Urinary bladder (tissue), 4 donors: ENCODE data around the gene NREP. TPM values are rescaled to one million over a fixed set of nuclear protein-coding genes. Genes with fewer than 3 reads are reported as not detected.
"Not testable (repeated sequence)": the region's sequence is repeated elsewhere in the genome, so short reads cannot be mapped to it uniquely, and the experiment has no call there.

Experiments used
- DNase-seq: peaks from one replicate; pipeline ENCODE4 v3.0.0-alpha.2; 2015; ENCODE audit errors: extremely low spot score
- H3K27ac ChIP-seq: one replicate; pipeline ENCODE4 v1.5.1; 2013; ENCODE audit warnings: low read depth, mild to moderate bottlenecking, moderate library complexity
- H3K36me3 ChIP-seq: one replicate; pipeline ENCODE4 v1.6.1; 2013; ENCODE audit warnings: mild to moderate bottlenecking, moderate library complexity; ENCODE audit not compliant: insufficient read depth
- H3K4me1 ChIP-seq: one replicate; pipeline ENCODE4 v1.6.1; 2013; ENCODE audit warnings: mild to moderate bottlenecking, moderate library complexity; ENCODE audit not compliant: insufficient read depth
- H3K4me3 ChIP-seq: one replicate; pipeline ENCODE4 v1.5.1; 2013; ENCODE audit warnings: low read depth, low read length
- WGBS: extraction: QIAGEN DNeasy Blood & Tissue Kit; methylation state at CpG from one replicate; pipeline ENCODE4 v1.1.7; 2013; 5-methylcytosine and 5-hydroxymethylcytosine counted together
- polyA plus RNA-seq: library from polyadenylated mRNA; stranded (reverse); fragments of 200-250 nt; gene quantifications from one replicate; pipeline ENCODE4 v1.2.3, GENCODE V29; 2013
- total RNA-seq: library from RNA; depleted of rRNA; stranded (reverse); fragments of >200 nt; gene quantifications from one replicate; pipeline ENCODE4 v1.2.3, GENCODE V29; 2014
- donor health status: healthy with polysubstance abuse.
- donor health status: healthy.

NREP gene
- total and polyA plus RNA-seq, 2 donors: 24.6 to 372 TPM

DNA sequence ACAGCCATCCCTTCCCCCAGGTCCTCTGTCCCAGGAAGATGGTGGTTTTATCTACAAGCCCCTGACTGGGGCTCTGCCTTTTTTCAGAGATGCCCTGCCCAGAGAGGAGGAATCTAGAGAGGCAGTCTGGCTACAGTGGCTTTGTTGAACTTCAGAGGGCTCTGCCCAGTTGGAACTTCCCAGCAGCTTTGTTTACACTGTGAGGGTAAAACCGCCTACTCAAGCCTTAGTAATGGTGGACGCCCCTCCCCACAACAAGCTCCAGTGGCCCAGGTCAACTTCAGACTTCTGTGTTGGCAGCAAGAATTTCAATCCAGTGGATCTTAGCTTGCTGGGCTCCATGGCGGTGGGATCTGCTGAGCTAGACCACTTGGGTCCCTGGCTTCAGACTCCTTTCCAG is 40.2 kb downstream of the NREP start:
- 91% methylated on average over 3 of the region's 3 CpGs for WGBS
- not testable (repeated sequence) for H3K36me3 ChIP-seq, H3K4me3 ChIP-seq, DNase-seq, H3K27ac ChIP-seq, H3K4me1 ChIP-seq

DNA sequence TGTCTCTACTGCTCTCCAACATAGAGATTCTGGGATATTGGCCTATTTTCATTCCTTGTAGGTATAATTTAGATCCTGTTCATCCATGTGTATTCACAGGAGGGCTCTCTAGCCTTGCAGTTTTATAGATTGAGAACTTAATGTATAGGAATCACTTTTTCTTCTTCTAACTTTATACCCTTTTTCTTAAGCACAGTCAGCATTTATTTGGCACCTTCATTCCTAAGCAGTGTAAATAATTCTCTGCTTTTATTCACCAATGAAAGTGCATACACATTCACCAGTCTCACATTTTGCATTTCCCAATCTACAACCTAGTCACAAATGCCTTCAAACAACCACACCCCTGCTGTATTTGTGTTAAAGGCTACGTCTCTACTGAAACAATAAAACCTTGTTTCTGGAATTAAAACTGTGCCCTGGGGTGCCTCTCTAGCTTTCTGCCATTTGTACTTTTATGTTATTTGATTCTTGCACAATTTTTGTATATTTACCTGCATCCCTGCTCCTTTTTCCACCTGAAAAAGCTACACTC is 49.3 kb downstream of the NREP start:
- no peak for DNase-seq
- Histone ChIP-seq H3K36me3 (no peaks in the 10 kb centered on the region), H3K4me1 (no peaks in the 10 kb centered on the region), H3K27ac (no peak overlapping the region), H3K4me3 (no peak overlapping the region)
- WGBS: 75% methylated on average over 1 of the region's 1 CpG

DNA sequence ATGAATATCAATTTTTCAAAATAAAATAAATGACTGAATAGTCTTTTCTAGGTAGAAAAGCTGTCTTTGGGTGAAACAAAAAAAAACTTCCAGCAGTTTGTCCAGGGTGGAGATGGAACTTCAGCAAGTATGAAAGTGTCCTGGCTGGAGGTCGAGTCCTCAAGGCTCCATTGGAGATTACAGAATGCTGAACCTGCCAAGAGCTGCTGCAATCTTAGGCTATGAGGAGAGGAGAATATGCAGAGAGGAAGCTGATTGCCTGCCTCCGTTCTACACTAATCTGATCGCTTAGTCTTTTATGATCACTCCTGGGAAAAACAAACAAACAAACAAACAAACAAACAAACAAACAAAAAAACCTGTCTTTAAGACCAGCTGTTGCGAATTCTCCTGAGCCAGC is 50.6 kb downstream of the NREP start:
- Histone ChIP-seq H3K36me3 (no peaks in the 10 kb centered on the region), H3K4me1 (no peaks in the 10 kb centered on the region), H3K4me3 (no peak overlapping the region), H3K27ac (no peak overlapping the region)
- DNase-seq: no peak
- 31% methylated on average over 4 of the region's 4 CpGs for WGBS

DNA sequence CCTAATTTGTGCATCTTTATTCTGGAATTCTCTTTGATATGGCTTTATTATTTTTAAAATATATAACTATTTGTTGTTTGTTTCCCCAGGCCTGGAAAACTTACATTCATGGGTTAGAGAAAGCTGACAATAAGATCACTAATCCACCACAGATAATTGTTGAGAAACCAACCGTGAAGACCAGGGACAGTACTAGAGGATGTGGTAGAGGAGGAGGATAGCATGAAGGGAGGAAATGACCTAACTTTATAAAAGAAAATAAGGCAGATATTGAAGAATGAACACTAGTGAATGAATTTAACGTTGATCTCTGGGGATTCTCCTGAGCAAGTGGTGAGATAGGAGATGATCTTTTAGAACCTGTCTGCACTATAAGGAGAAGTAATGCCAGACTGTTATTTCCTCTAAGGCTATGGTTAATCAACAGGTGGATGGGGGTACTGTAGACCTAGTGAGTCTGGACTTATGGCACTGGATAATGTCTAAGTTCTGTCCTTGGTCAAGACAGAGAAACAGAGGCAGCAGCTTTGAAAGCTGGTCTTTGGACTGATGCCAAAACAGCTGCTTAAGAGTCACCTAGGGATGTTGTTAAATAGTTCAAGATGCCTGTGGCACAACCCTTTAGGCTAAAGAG is 52.4 kb downstream of the NREP start:
- H3K4me1 ChIP-seq: no peaks in the 10 kb centered on the region
- no peak for DNase-seq
- H3K36me3 ChIP-seq: no peaks in the 10 kb centered on the region
- H3K27ac ChIP-seq: no peak overlapping the region
- WGBS: 92% methylated on average over 2 of the region's 2 CpGs
- no peak overlapping the region for H3K4me3 ChIP-seq

DNA sequence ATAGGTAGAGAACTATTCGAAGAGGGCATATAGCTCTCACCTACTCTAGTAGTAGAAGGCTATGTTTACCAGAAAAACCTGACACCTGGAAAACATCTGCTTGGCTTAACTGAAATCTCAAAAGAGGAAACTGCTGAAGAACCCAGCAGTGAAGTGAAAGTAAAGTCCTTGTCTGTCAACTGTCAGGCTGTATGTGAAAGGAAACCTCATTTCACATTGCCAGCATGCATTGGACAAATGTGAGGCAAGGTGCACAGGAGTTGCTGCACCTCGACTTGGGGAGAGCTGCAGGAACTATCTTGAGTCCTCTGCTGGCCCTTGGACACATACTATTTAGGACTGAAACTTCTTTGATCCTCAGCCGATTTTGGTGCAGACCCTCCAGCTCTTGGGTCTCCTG is 53.3 kb downstream of the NREP start:
- no peaks in the 10 kb centered on the region for H3K36me3 ChIP-seq
- H3K4me3 ChIP-seq: no peak overlapping the region
- no peak for DNase-seq
- H3K27ac ChIP-seq: no peak overlapping the region
- WGBS: 82% methylated on average over 3 of the region's 3 CpGs
- H3K4me1 ChIP-seq: no peaks in the 10 kb centered on the region

DNA sequence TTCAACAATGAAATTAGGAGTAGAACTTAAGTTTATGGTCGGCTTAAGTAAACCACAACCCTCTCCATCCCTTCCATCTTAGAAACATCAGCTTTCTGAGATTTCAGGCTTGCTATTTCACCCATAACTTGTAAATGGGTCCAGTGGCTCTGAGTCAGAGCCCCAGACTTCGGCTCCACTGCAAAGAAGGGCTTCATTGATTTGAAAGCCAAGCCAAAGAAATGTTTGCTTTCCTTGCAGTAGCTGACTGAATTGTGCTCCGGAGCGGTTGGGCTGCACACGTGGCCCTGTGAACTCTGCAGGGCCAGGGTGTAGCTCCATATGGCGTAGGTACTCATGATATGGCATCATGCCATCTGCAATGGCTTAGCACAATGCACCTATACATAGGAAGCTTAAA is 57.0 kb downstream of the NREP start:
- H3K27ac ChIP-seq: no peak overlapping the region
- DNase-seq: no peak
- H3K4me3 ChIP-seq: no peak overlapping the region
- H3K4me1 ChIP-seq: no peaks in the 10 kb centered on the region
- 79% methylated on average over 6 of the region's 6 CpGs for WGBS
- H3K36me3 ChIP-seq: no peaks in the 10 kb centered on the region

DNA sequence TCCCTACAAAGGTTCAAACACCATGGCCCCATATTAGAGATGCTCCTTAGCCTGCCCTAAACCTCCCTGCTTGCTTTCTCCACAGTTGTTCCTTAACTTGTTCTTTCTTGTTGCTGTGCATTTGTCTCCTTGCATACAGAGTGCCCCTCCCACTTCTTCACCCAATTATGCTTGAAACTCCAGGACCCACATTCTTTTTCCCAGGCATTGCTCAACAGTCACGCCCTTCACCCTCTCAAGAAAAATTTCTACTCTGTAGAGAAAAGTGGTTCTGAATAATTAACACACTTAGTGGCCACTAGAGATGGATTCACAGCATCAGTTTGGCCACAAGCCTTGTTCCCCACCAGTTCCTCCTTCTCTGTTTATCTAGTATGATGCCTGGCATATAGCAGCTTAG is 57.7 kb downstream of the NREP start:
- Histone ChIP-seq H3K4me3 (no peak overlapping the region), H3K4me1 (no peaks in the 10 kb centered on the region), H3K27ac (no peak overlapping the region), H3K36me3 (no peaks in the 10 kb centered on the region)
- DNase-seq: no peak
- WGBS: 89% methylated on average over 1 of the region's 1 CpG

DNA sequence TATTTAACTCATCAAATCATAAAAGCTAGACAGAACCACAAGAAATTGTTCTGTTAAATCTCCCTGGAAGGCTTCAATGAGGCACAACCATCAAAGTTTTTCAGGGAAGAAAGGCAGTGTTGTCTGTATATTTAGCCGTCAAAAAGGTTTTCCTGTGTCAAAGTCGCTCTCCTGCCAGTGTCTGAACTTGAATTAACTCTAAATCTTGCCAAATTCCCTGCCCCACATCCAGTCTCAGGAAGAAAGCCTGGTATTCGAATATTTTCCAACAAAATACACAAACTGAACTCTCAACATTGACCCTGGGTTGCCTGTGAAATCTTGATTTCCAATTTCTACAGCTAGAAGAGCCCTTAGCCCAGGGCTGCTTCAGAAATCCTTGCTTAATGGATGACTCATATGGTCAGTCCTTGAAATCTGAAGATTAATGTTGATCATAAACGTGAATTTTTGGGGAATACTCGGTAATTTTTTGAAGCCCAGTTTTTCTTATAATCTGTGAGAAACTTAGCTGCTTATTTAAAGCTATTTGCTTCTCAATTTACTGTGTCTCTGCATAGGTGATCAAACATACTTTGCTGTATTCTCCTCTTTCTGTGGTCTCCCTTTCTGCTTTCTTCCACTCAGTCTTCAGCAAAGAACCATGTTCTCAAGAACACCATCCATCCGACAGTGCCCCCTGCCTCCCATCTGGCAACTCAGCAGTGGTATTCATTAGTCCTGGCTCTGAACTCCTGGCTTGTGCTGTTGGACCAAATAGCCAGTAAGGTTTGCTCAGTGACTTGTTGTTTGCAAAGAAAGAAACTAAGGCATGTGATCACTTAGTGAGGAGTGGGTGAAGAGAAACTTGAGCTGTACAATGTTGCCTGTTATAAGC is 58.9 kb downstream of the NREP start:
- H3K36me3 ChIP-seq: no peaks in the 10 kb centered on the region
- no peaks in the 10 kb centered on the region for H3K4me1 ChIP-seq
- no peak overlapping the region for H3K4me3 ChIP-seq
- no peak overlapping the region for H3K27ac ChIP-seq
- DNase-seq: no peak
- 73% methylated on average over 6 of the region's 6 CpGs for WGBS

DNA sequence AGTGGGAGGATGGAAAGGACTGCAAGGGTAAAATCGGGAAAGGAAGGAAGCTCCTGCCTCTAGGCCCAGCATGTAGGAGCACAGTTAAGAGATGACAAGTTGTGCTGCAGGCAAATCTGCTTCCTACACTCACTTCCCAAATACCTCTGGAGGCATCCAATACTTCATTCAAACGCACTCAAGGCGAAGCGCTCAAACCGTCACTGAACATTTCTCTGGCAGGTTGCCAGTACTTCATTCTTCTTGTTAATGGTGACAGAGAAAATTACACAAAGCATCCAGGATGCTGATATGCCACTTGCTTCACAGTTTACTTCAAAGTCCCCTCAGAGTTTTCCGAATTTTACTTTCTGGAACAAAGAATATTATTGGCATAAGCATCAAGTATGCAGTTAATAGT is 59.8 kb downstream of the NREP start:
- no peaks in the 10 kb centered on the region for H3K4me1 ChIP-seq
- no peak overlapping the region for H3K27ac ChIP-seq
- no peak overlapping the region for H3K4me3 ChIP-seq
- DNase-seq: no peak
- 62% methylated on average over 6 of the region's 6 CpGs for WGBS
- no peaks in the 10 kb centered on the region for H3K36me3 ChIP-seq

DNA sequence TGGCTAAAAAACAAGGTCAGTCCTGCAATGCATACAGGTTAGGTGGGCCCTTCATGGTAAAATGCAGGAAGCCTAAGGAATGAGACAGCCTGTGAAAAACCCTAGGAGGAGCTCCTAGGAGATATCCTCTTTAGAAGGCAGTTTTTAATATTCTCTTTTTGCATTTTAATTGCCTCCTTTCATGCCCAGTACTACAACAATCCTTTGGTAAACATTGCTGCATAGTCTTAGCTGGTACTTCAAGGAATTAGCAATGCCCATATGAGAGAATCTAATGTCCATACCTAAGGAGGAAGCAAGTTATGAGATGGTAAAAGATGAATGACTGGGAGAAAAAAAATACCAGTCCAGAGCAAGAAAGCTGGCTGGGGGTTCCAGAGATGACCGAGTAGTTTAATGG is 61.0 kb downstream of the NREP start:
- 89% methylated on average over 1 of the region's 1 CpG for WGBS
- Histone ChIP-seq H3K27ac (no peak overlapping the region), H3K4me3 (no peak overlapping the region), H3K36me3 (no peaks in the 10 kb centered on the region), H3K4me1 (no peaks in the 10 kb centered on the region)
- no peak for DNase-seq

DNA sequence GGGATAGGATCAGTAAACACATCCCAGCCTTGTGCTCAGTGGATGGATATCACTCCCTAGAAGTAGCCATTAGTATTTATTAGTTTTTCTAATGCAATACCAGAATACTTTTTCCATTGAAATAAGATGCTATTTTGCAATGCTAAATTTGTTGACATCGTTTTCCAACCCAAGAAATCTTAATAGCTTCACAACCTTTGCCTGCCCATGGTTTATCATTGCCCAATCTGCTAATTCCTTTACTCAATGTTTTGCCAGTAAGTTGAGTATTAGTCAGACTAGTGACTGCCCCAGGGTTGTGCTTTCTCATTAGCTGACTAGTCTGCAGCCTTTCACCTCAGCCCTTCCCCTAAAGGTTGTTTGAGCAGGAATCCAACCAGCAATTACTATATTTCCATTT is 62.9 kb downstream of the NREP start:
- no peaks in the 10 kb centered on the region for H3K4me1 ChIP-seq
- no peak for DNase-seq
- H3K36me3 ChIP-seq: no peaks in the 10 kb centered on the region
- H3K4me3 ChIP-seq: no peak overlapping the region
- 88% methylated on average over 1 of the region's 1 CpG for WGBS
- no peak overlapping the region for H3K27ac ChIP-seq

DNA sequence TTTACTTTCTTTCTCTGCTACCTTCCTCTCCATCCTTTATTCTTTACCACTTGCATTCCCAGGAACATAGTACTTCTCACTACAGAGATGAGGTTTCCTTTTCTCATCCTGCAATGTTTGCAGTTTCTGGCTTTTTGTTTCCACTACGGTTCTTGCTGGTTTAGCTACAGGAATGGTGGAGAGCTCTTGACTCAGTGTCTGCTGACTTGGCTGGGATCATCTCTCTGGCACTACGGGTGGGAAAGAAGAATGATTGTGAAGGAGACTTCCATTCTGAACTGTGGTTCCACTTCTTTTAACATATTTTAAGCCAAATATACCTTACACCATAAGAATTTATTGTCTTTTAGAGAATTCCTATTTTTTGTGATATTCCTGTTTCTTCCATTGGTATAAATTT is 65.1 kb downstream of the NREP start:
- Histone ChIP-seq H3K4me3 (no peak overlapping the region), H3K4me1 (no peaks in the 10 kb centered on the region), H3K27ac (no peak overlapping the region), H3K36me3 (no peaks in the 10 kb centered on the region)
- WGBS: 76% methylated on average over 2 of the region's 2 CpGs
- no peak for DNase-seq

DNA sequence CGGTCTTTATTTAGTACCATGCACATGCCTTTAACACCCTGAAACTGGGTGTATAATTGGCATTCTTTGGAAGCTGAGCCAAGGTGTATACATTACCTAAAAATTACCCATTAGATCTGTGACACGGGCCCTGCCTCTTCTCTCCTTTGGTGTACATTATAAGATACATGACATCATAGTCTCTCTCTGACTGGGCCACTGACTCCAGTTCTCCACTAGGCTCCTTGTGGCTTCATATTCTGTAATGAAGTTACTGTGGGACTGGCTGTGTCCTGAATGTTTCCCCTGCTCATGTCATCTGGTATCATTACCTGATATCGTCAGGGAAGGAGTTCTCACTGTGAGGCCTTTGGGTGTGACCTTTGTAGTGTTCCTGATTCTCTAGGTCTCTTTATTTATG is 65.5 kb downstream of the NREP start:
- Histone ChIP-seq H3K4me3 (no peak overlapping the region), H3K4me1 (no peaks in the 10 kb centered on the region), H3K36me3 (no peaks in the 10 kb centered on the region), H3K27ac (no peak overlapping the region)
- 89% methylated on average over 3 of the region's 3 CpGs for WGBS
- no peak for DNase-seq

DNA sequence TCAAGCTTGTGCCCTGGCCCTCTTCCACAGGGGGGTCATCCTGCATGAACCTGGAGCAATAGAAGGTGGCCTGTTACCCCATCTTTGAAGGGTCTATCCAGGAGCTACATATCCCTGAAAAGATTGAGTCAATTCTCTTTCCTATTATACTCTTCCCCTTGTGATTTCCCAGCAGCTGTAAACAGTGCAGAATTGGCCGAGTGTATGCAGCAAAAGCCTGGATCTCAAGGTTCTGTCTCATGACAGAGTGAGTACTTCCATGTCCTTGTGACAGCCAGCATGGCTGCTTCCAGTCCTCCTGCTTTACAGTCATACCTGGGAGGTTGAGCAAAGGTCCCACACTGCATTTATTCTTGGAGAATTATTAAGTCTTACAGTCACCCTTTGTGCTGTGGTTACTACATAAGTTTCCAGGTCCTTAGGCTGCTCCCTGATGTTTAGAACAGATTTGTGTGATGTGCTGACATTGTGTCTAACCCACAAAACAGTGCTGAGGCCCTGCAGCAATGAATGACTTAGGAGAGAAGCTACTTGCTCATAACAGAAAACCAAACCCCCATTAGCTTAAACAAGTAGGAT is 67.5 kb downstream of the NREP start:
- no peak overlapping the region for H3K27ac ChIP-seq
- 84% methylated on average over 1 of the region's 1 CpG for WGBS
- H3K4me3 ChIP-seq: no peak overlapping the region
- H3K36me3 ChIP-seq: no peaks in the 10 kb centered on the region
- H3K4me1 ChIP-seq: no peaks in the 10 kb centered on the region
- no peak for DNase-seq
